GM21528 (cell line): ENCODE data around the gene FCRLB.
"Not testable (repeated sequence)": the region's sequence is repeated elsewhere in the genome, so short reads cannot be mapped to it uniquely, and the experiment has no call there.

Experiments
- ATAC-seq: cut with Tn5 transposase; IDR thresholded peaks from one replicate; pipeline ENCODE4 v1.9.1; 2021; ENCODE audit warnings: mild to moderate bottlenecking, moderate library complexity; ENCODE audit not compliant: unreplicated experiment, low FRiP score

The FCRLB gene

GRCh38 chr1:161738627-161739287 lies 17.4 kb downstream of the FCRLB start:
- peak; percentile 67 for ATAC-seq

DNA sequence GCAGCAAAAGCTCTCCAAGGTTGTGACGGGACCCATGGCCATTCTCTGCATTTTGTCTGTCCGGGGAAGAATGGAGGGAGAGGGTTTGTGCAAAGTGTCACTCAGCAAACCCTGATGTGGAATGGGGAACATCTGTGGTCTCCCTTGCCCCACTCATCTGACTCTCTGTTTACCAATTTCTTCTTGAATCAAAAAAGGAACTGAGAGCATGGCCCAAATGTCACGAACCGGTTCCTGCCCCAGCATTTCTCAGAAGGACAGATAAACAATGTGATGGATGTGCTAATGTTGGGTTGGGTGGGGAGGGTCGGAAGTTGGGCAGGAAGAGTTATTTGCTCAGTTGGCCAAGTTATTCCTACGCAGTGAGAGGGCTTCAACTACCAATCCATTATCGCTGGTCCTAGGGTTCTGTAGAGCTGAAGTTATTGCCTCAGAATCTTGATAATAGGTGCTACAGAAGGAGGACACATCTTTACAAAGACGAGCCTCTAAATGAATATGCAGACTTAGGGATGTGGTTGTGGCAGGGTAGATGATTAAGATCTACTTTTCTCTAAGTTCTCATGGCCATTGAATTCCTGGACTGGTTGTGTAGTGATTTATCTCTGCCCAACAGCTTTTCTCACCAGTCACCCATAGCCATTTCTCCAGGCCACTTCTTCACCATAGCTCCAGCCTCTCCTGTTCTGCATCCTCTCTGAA lies 18.7 kb downstream of the FCRLB start:
- ATAC-seq: no peak

DNA sequence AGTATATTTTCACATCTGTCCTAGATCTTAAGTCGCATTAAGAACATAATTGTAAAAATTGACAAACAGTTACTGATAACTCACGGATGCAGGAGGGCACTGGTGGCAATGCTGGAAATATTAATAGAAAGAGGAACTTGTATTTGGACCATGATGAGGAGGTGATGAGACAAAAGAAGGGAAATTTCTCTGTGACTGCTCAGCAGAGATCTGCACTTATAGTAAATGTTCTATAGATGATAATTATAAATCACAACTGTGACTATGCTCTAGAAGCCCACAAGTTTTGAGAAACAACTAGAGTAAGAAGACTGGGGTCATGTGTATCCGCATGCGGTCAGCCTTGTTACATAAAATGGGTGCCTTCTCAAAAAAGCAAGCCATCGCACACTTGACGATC lies 19.6 kb downstream of the FCRLB start:
- no peak for ATAC-seq

DNA sequence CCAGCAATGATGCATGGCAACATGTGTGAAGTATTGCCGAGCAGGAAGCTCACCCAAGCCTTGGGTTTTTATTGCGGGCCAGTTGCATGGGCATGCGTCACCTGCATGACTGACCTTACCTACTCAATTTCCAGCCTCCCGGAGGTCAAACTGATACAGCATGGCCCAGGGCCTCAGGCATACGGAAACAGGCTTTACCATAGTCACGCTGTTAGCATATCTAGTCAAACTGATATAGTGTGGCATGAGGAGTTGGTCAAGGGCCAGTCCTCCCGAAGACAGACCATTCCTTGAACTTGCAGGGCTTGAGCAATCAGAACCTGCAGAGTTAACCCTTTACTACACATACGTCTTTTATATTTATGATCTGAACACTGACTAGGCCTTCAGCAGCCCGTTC lies 21.9 kb downstream of the FCRLB start:
- no peak for ATAC-seq

- no peak for ATAC-seq
Observed at GRCh38 chr1:161747801-161748200, 26.5 kb downstream of the FCRLB start.

- peak; percentile 92 for ATAC-seq
Observed at GRCh38 chr1:161749509-161750407, 28.4 kb downstream of the FCRLB start, which contains the start of gene DUSP12. Gene DUSP12 (plus strand): TSS chr1:161749786. CDS start chr1:161749802, 16 bp downstream.

- no peak for ATAC-seq
Observed at GRCh38 chr1:161763522-161764098, 42.3 kb downstream of the FCRLB start.

- peak; percentile 66 for ATAC-seq
Observed at GRCh38 chr1:161766102-161766981, 45.0 kb downstream of the FCRLB start, which contains the start of gene ATF6. Gene ATF6 (plus strand): TSS chr1:161766320. CDS start chr1:161766361, 41 bp downstream.

GRCh38 chr1:161768461-161768860 lies 47.1 kb downstream of the FCRLB start:
- ATAC-seq: no peak

- ATAC-seq: no peak
Observed at GRCh38 chr1:161768986-161769672, 47.8 kb downstream of the FCRLB start.

DNA sequence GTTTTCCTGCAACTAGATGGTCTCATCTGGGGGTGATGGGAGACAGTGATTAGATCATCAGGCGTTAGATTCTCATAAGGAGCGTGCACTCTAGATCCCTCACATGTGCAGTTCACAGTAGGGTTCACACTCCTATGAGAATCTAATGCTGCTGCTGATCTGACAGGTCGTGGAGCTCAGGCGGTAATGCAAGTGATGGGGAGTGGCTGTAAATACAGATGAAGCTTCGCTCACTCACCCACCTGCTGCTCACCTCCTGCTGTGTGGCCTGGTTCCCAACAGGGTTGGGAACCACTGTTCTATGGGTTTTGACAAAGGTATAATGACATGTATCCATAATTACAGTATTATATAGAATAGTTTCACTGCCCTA lies 48.3 kb downstream of the FCRLB start:
- ATAC-seq: not testable (repeated sequence)

DNA sequence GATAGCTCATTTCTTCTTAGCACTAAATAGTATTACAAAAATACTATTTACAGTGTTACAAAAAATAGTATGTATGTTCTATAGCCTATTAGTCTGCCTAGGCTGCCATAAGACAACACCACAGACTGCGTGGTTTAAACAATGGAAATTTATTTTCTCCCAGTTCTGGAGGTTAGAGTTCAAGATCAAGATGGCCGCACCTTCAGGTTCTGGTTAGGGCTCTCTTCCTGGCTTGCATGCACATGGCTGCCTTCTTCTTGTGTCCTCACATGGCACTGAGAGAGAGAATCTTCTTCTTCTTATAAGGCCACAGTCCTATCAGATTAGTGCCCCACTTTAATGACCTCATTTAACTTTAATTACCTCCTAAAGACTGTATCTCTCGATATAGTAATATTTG lies 48.9 kb downstream of the FCRLB start:
- no peak for ATAC-seq

- no peak for ATAC-seq
Observed at GRCh38 chr1:161771161-161771560, 49.8 kb downstream of the FCRLB start.

DNA sequence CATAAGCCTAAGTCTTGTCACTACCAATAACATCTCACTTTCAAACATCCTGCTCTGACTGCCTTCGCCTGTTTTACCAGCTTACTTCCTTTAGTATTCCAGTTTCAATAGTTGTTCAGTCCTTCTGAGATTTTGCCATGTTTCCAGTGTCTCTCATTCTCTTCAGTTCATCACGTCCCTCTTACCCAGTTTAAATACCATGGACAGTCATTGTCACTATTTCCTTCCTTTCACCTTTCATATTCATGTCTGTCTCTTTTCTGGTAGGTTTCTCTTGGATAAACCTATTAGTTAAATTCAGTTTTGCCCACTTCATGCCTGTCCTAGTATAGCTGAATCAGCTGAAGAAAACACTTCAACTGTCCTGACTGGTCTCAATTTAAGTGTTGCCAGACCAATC lies 50.6 kb downstream of the FCRLB start:
- no peak for ATAC-seq

- ATAC-seq: no peak
Observed at GRCh38 chr1:161772397-161772796, 51.1 kb downstream of the FCRLB start.

GRCh38 chr1:161773791-161774190 lies 52.4 kb downstream of the FCRLB start:
- no peak for ATAC-seq

DNA sequence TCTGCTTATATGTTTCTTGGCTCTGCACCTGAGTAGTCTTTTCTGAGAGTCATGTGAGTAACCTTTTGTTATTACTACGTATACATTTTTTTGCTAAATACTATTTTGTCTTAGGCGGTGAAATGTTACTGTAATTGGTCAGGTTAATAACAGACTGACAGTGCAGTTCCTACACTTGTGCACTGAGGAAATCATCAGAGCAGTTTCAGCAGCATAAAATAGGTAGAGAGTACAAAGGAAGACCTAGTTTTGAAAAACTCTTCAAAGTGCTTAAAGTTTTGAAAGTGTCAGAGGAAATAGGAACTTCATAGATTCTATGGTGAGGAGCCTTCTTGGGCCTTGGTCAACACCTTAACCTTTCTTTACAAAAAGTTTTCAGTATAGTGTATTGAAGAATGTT lies 55.9 kb downstream of the FCRLB start:
- ATAC-seq: no peak
